ENCODE measurements around the gene IVNS1ABP. TPM values are rescaled to one million over a fixed set of nuclear protein-coding genes. Genes with fewer than 3 reads are reported as not detected.

IVNS1ABP gene
- total and polyA plus RNA-seq, 2 donors (not counting 1 experiment from before 2014, with no cell fraction given): 17.8 to 23.8 TPM

DNA sequence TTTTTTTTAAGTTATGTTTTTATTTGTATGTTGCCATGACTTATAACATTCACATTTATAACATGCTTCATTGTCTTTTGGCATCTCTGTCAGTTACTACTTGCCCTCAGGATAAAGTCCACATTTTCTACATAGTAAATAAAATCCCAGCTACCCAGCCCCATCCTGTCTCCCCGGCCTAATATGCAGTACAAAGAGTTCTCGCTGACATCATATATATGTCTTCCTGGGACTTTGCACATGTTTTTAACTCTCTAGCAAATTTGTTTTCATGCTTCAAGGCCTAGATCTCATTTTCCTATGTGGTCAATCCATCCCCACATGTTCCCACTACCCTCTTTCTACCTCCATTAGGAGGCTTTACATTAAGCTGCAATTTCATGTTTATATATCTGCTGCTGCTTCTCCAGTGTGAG lies 33.0 kb upstream of the IVNS1ABP start:
- no peak overlapping the region for H3K27ac ChIP-seq (ENCODE audit: insufficient read depth, low read length)
- H3K36me3 ChIP-seq (ENCODE audit: control insufficient read depth, insufficient read depth, low read length): no peaks in the 10 kb centered on the region
- no peak overlapping the region for H3K4me2 ChIP-seq (ENCODE audit: extremely low read depth, insufficient read depth, low read length)
- no peaks in the 10 kb centered on the region for H4K20me1 ChIP-seq (ENCODE audit: control insufficient read depth, extremely low read depth, insufficient read depth, low read length)
- H3K4me3 ChIP-seq (replicated peaks in 1 of 4; ENCODE audit: control extremely low read depth in 1 of 4, insufficient read depth in 1 of 4, low read depth in 3 of 4, low read length in 4 of 4): no peak overlapping the region
- H3K9ac ChIP-seq (ENCODE audit: insufficient read depth, low read length): no peak overlapping the region
- H3K4me1 ChIP-seq (ENCODE audit: control insufficient read depth, extremely low read depth, insufficient read depth, low read length): no peaks in the 10 kb centered on the region
- no peaks in the 10 kb centered on the region for H3K27me3 ChIP-seq (ENCODE audit: control insufficient read depth, insufficient read depth, low read length)
- DNase-seq (ENCODE audit: low read depth in 2 of 2): no peak
- no peaks in the 10 kb centered on the region for H3K79me2 ChIP-seq (ENCODE audit: control insufficient read depth, insufficient read depth, low read length)
- H3K9me3 ChIP-seq (ENCODE audit: control insufficient read depth, insufficient read depth, low read depth, low read length): no peaks in the 10 kb centered on the region
- no peak overlapping the region for H2AFZ ChIP-seq (ENCODE audit: low read length)
- TF ChIP-seq, protein P1, sequence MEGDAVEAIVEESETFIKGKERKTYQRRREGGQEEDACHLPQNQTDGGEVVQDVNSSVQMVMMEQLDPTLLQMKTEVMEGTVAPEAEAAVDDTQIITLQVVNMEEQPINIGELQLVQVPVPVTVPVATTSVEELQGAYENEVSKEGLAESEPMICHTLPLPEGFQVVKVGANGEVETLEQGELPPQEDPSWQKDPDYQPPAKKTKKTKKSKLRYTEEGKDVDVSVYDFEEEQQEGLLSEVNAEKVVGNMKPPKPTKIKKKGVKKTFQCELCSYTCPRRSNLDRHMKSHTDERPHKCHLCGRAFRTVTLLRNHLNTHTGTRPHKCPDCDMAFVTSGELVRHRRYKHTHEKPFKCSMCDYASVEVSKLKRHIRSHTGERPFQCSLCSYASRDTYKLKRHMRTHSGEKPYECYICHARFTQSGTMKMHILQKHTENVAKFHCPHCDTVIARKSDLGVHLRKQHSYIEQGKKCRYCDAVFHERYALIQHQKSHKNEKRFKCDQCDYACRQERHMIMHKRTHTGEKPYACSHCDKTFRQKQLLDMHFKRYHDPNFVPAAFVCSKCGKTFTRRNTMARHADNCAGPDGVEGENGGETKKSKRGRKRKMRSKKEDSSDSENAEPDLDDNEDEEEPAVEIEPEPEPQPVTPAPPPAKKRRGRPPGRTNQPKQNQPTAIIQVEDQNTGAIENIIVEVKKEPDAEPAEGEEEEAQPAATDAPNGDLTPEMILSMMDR (conservative IDR thresholded peaks at IDR 0.05 in 1 of 2, IDR thresholded peaks at IDR 0.05 in 1 of 2; ENCODE audit: low read depth in 1 of 2, low read length in 2 of 2): no peak
- no peak for TF ChIP-seq EZH2 (IDR thresholded peaks at IDR 0.05; ENCODE audit: low read length, missing control alignments)

DNA sequence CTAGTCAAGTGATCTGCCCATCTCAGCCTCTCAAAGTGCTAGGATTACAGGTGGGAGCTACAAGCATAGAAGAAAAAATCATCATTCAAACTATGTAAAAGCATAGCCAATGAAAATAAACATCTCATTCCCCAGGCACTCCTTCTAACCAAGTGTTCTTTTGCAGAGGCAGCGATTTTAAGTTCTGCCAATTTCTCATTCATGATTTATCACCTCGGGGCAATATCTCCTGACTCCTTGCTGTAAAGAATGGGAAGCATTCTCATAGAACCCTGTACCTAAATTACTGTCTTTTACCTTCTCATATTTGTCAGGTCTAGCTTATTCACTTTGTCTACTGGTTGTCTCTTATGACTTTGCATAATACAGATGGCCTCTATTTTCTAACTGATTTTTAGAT lies 32.5 kb upstream of the IVNS1ABP start:
- H3K9me3 ChIP-seq (ENCODE audit: control insufficient read depth, insufficient read depth, low read depth, low read length): no peaks in the 10 kb centered on the region
- DNase-seq (ENCODE audit: low read depth in 2 of 2): peak in 1 of 2 donors; percentile 25

DNA sequence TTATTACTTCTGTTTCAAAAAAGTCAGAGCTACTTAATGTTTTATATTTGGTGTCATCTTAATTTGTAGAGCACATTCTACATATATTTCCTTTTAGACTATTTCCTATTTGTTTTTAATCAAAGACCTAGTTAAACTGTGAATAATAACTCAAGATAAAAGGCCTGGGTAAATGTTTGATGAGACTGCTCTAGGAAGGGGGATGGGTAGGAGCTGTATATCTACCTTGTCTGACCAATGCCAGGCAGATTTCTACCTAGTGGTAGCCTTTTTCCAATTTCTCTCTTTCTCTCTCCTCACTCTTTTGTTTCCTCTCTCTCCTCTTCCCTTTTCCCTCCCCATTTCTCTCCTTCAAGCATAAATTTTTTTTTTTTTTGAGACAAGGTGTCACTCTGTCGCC lies 31.9 kb upstream of the IVNS1ABP start:
- Histone ChIP-seq H3K27me3 (ENCODE audit: control insufficient read depth, insufficient read depth, low read length) (no peaks in the 10 kb centered on the region), H3K27ac (ENCODE audit: insufficient read depth, low read length) (no peak overlapping the region), H3K36me3 (ENCODE audit: control insufficient read depth, insufficient read depth, low read length) (no peaks in the 10 kb centered on the region), H3K4me1 (ENCODE audit: control insufficient read depth, extremely low read depth, insufficient read depth, low read length) (no peaks in the 10 kb centered on the region), H2AFZ (ENCODE audit: low read length) (no peak overlapping the region), H3K79me2 (ENCODE audit: control insufficient read depth, insufficient read depth, low read length) (no peaks in the 10 kb centered on the region), H3K4me2 (ENCODE audit: extremely low read depth, insufficient read depth, low read length) (no peak overlapping the region), H3K9ac (ENCODE audit: insufficient read depth, low read length) (no peak overlapping the region), H3K9me3 (ENCODE audit: control insufficient read depth, insufficient read depth, low read depth, low read length) (no peaks in the 10 kb centered on the region), H4K20me1 (ENCODE audit: control insufficient read depth, extremely low read depth, insufficient read depth, low read length) (no peaks in the 10 kb centered on the region), H3K4me3 (replicated peaks in 1 of 4; ENCODE audit: control extremely low read depth in 1 of 4, insufficient read depth in 1 of 4, low read depth in 3 of 4, low read length in 4 of 4) (no peak overlapping the region)
- TF ChIP-seq EZH2 (IDR thresholded peaks at IDR 0.05; ENCODE audit: low read length, missing control alignments): no peak
- TF ChIP-seq, protein P1 (conservative IDR thresholded peaks at IDR 0.05 in 1 of 2, IDR thresholded peaks at IDR 0.05 in 1 of 2; ENCODE audit: low read depth in 1 of 2, low read length in 2 of 2): no peak
- DNase-seq (ENCODE audit: low read depth in 2 of 2): no peak

More for the DNA sequence above, 32.5 kb upstream of the IVNS1ABP start:
- no peak overlapping the region for H3K4me3 ChIP-seq (replicated peaks in 1 of 4; ENCODE audit: control extremely low read depth in 1 of 4, insufficient read depth in 1 of 4, low read depth in 3 of 4, low read length in 4 of 4)
- H2AFZ ChIP-seq (ENCODE audit: low read length): no peak overlapping the region
- no peak overlapping the region for H3K9ac ChIP-seq (ENCODE audit: insufficient read depth, low read length)
- H3K4me1 ChIP-seq (ENCODE audit: control insufficient read depth, extremely low read depth, insufficient read depth, low read length): no peaks in the 10 kb centered on the region
- H3K79me2 ChIP-seq (ENCODE audit: control insufficient read depth, insufficient read depth, low read length): no peaks in the 10 kb centered on the region
- no peak for TF ChIP-seq EZH2 (IDR thresholded peaks at IDR 0.05; ENCODE audit: low read length, missing control alignments)
- TF ChIP-seq, protein P1 (conservative IDR thresholded peaks at IDR 0.05 in 1 of 2, IDR thresholded peaks at IDR 0.05 in 1 of 2; ENCODE audit: low read depth in 1 of 2, low read length in 2 of 2): no peak
- H3K27ac ChIP-seq (ENCODE audit: insufficient read depth, low read length): no peak overlapping the region
- H3K4me2 ChIP-seq (ENCODE audit: extremely low read depth, insufficient read depth, low read length): no peak overlapping the region
- H3K36me3 ChIP-seq (ENCODE audit: control insufficient read depth, insufficient read depth, low read length): no peaks in the 10 kb centered on the region
- no peaks in the 10 kb centered on the region for H3K27me3 ChIP-seq (ENCODE audit: control insufficient read depth, insufficient read depth, low read length)
- H4K20me1 ChIP-seq (ENCODE audit: control insufficient read depth, extremely low read depth, insufficient read depth, low read length): no peaks in the 10 kb centered on the region
